ENCODE results near the gene HAVCR2. TPM values are rescaled to one million over a fixed set of nuclear protein-coding genes. Genes with fewer than 3 reads are reported as not detected.

Gene HAVCR2
- total RNA-seq, 1 experiment from 2014 or later = 0.31 TPM

- H3K36me3 ChIP-seq (replicated peaks; ENCODE audit: control insufficient read depth, insufficient read depth, low read length) = no peaks in the 10 kb centered on the region
- no peak for DNase-seq
- no peak overlapping the region for H3K4me3 ChIP-seq (ENCODE audit: insufficient read depth, low read depth, low read length)
- no peaks in the 10 kb centered on the region for H3K27me3 ChIP-seq (ENCODE audit: control insufficient read depth, insufficient read depth, low read length)
Observed at GRCh38 chr5:157115012-157115411, 6.2 kb upstream of the HAVCR2 start.

- Histone ChIP-seq H3K4me3 (ENCODE audit: insufficient read depth, low read depth, low read length) (no peak overlapping the region), H3K27me3 (ENCODE audit: control insufficient read depth, insufficient read depth, low read length) (no peaks in the 10 kb centered on the region)
- DNase-seq = no peak
Observed at GRCh38 chr5:157113002-157113401, 4.2 kb upstream of the HAVCR2 start.

GRCh38 chr5:157109744-157110143, 900 bp upstream of the HAVCR2 start:
- H3K27me3 ChIP-seq (ENCODE audit: control insufficient read depth, insufficient read depth, low read length) = no peaks in the 10 kb centered on the region
- DNase-seq = no peak
- H3K36me3 ChIP-seq (replicated peaks; ENCODE audit: control insufficient read depth, insufficient read depth, low read length) = no peaks in the 10 kb centered on the region
- H3K4me3 ChIP-seq (ENCODE audit: insufficient read depth, low read depth, low read length) = no peak overlapping the region

More at GRCh38 chr5:157113002-157113401, 4.2 kb upstream of the HAVCR2 start:
- H3K36me3 ChIP-seq (replicated peaks; ENCODE audit: control insufficient read depth, insufficient read depth, low read length) = no peaks in the 10 kb centered on the region

GRCh38 chr5:157107508-157107907, 1.3 kb downstream of the HAVCR2 start:
- H3K36me3 ChIP-seq (replicated peaks; ENCODE audit: control insufficient read depth, insufficient read depth, low read length) = no peaks in the 10 kb centered on the region
- DNase-seq = no peak
- H3K4me3 ChIP-seq (ENCODE audit: insufficient read depth, low read depth, low read length) = no peak overlapping the region
- H3K27me3 ChIP-seq (ENCODE audit: control insufficient read depth, insufficient read depth, low read length) = no peaks in the 10 kb centered on the region

GRCh38 chr5:157106630-157107461, 2.0 kb downstream of the HAVCR2 start:
- Histone ChIP-seq H3K36me3 (replicated peaks; ENCODE audit: control insufficient read depth, insufficient read depth, low read length) (no peaks in the 10 kb centered on the region), H3K4me3 (ENCODE audit: insufficient read depth, low read depth, low read length) (no peak overlapping the region), H3K27me3 (ENCODE audit: control insufficient read depth, insufficient read depth, low read length) (no peaks in the 10 kb centered on the region)
- no peak for DNase-seq

GRCh38 chr5:157100140-157100679, 8.6 kb downstream of the HAVCR2 start:
- no peaks in the 10 kb centered on the region for H3K27me3 ChIP-seq (ENCODE audit: control insufficient read depth, insufficient read depth, low read length)
- no peaks in the 10 kb centered on the region for H3K36me3 ChIP-seq (replicated peaks; ENCODE audit: control insufficient read depth, insufficient read depth, low read length)
- no peak overlapping the region for H3K4me3 ChIP-seq (ENCODE audit: insufficient read depth, low read depth, low read length)
- DNase-seq = no peak

GRCh38 chr5:157088342-157088990, 20.4 kb downstream of the HAVCR2 start:
- no peak for DNase-seq
- no peaks in the 10 kb centered on the region for H3K36me3 ChIP-seq (replicated peaks; ENCODE audit: control insufficient read depth, insufficient read depth, low read length)
- no peak overlapping the region for H3K4me3 ChIP-seq (ENCODE audit: insufficient read depth, low read depth, low read length)
- no peaks in the 10 kb centered on the region for H3K27me3 ChIP-seq (ENCODE audit: control insufficient read depth, insufficient read depth, low read length)

- Histone ChIP-seq H3K36me3 (replicated peaks; ENCODE audit: control insufficient read depth, insufficient read depth, low read length) (no peaks in the 10 kb centered on the region), H3K4me3 (ENCODE audit: insufficient read depth, low read depth, low read length) (no peak overlapping the region), H3K27me3 (ENCODE audit: control insufficient read depth, insufficient read depth, low read length) (no peaks in the 10 kb centered on the region)
- DNase-seq = no peak
Observed at GRCh38 chr5:157086751-157087359, 22.0 kb downstream of the HAVCR2 start.

GRCh38 chr5:157085930-157086329, 22.9 kb downstream of the HAVCR2 start:
- H3K4me3 ChIP-seq (ENCODE audit: insufficient read depth, low read depth, low read length) = no peak overlapping the region
- no peaks in the 10 kb centered on the region for H3K36me3 ChIP-seq (replicated peaks; ENCODE audit: control insufficient read depth, insufficient read depth, low read length)
- no peak for DNase-seq
- H3K27me3 ChIP-seq (ENCODE audit: control insufficient read depth, insufficient read depth, low read length) = no peaks in the 10 kb centered on the region

GRCh38 chr5:157080286-157080685, 28.6 kb downstream of the HAVCR2 start:
- Histone ChIP-seq H3K36me3 (replicated peaks; ENCODE audit: control insufficient read depth, insufficient read depth, low read length) (no peaks in the 10 kb centered on the region), H3K27me3 (ENCODE audit: control insufficient read depth, insufficient read depth, low read length) (no peaks in the 10 kb centered on the region), H3K4me3 (ENCODE audit: insufficient read depth, low read depth, low read length) (no peak overlapping the region)
- DNase-seq = no peak

- no peaks in the 10 kb centered on the region for H3K27me3 ChIP-seq (ENCODE audit: control insufficient read depth, insufficient read depth, low read length)
- H3K4me3 ChIP-seq (ENCODE audit: insufficient read depth, low read depth, low read length) = no peak overlapping the region
- no peak for DNase-seq
- no peaks in the 10 kb centered on the region for H3K36me3 ChIP-seq (replicated peaks; ENCODE audit: control insufficient read depth, insufficient read depth, low read length)
Observed at GRCh38 chr5:157076558-157076957, 32.3 kb downstream of the HAVCR2 start.

- no peak overlapping the region for H3K4me3 ChIP-seq (ENCODE audit: insufficient read depth, low read depth, low read length)
- H3K36me3 ChIP-seq (replicated peaks; ENCODE audit: control insufficient read depth, insufficient read depth, low read length) = no peaks in the 10 kb centered on the region
- H3K27me3 ChIP-seq (ENCODE audit: control insufficient read depth, insufficient read depth, low read length) = no peaks in the 10 kb centered on the region
- DNase-seq = no peak
Observed at GRCh38 chr5:157072508-157072907, 36.3 kb downstream of the HAVCR2 start.

GRCh38 chr5:157069949-157070348, 38.9 kb downstream of the HAVCR2 start:
- Histone ChIP-seq H3K36me3 (replicated peaks; ENCODE audit: control insufficient read depth, insufficient read depth, low read length) (no peaks in the 10 kb centered on the region), H3K4me3 (ENCODE audit: insufficient read depth, low read depth, low read length) (no peak overlapping the region), H3K27me3 (ENCODE audit: control insufficient read depth, insufficient read depth, low read length) (no peaks in the 10 kb centered on the region)
- DNase-seq = peak; percentile 26

- DNase-seq = no peak
- Histone ChIP-seq H3K36me3 (replicated peaks; ENCODE audit: control insufficient read depth, insufficient read depth, low read length) (no peaks in the 10 kb centered on the region), H3K27me3 (ENCODE audit: control insufficient read depth, insufficient read depth, low read length) (no peaks in the 10 kb centered on the region), H3K4me3 (ENCODE audit: insufficient read depth, low read depth, low read length) (no peak overlapping the region)
Observed at GRCh38 chr5:157068785-157069184, 40.1 kb downstream of the HAVCR2 start.

- Histone ChIP-seq H3K27me3 (ENCODE audit: control insufficient read depth, insufficient read depth, low read length) (no peaks in the 10 kb centered on the region), H3K4me3 (ENCODE audit: insufficient read depth, low read depth, low read length) (no peak overlapping the region), H3K36me3 (replicated peaks; ENCODE audit: control insufficient read depth, insufficient read depth, low read length) (no peaks in the 10 kb centered on the region)
- no peak for DNase-seq
Observed at GRCh38 chr5:157068339-157068738, 40.5 kb downstream of the HAVCR2 start.
